ENCODE data around the gene INTS7.

INTS7 gene

GRCh38 chr1:211965108-211965805 is 70.1 kb downstream of the INTS7 start:
- ATAC-seq = no peak
- TF ChIP-seq OSR1 (CRISPR knock-in tag; IDR thresholded peaks at IDR 0.05) (no peak), ZFP3 (CRISPR knock-in tag; IDR thresholded peaks at IDR 0.05) (no peak), ZNF8 (CRISPR knock-in tag; IDR thresholded peaks at IDR 0.05) (no peak), TOX (CRISPR knock-in tag; IDR thresholded peaks at IDR 0.05; ENCODE audit: borderline replicate concordance) (no peak), CSRNP3 (CRISPR knock-in tag; IDR thresholded peaks at IDR 0.05) (no peak), TSHZ2 (CRISPR knock-in tag; IDR thresholded peaks at IDR 0.05) (no peak), ZNF565 (CRISPR knock-in tag; conservative IDR thresholded peaks at IDR 0.05; ENCODE audit: low read depth) (no peak), BACH2 (CRISPR knock-in tag; IDR thresholded peaks at IDR 0.05; ENCODE audit: borderline replicate concordance) (no peak), SNAI2 (CRISPR knock-in tag; IDR thresholded peaks at IDR 0.05) (no peak), ESRRG (CRISPR knock-in tag; IDR thresholded peaks at IDR 0.05) (no peak), CREB5 (CRISPR knock-in tag; IDR thresholded peaks at IDR 0.05; ENCODE audit: low read depth) (no peak), POU6F1 (CRISPR knock-in tag; IDR thresholded peaks at IDR 0.05; ENCODE audit: borderline replicate concordance, low read depth) (no peak), ISL1 (CRISPR knock-in tag; IDR thresholded peaks at IDR 0.05) (no peak), ARNTL (CRISPR knock-in tag; IDR thresholded peaks at IDR 0.05; ENCODE audit: borderline replicate concordance, low read depth) (no peak), TCF4 (CRISPR knock-in tag; IDR thresholded peaks at IDR 0.05; ENCODE audit: borderline replicate concordance) (no peak)

- ATAC-seq = no peak
Observed at GRCh38 chr1:211959680-211960079, 75.7 kb downstream of the INTS7 start.

More at GRCh38 chr1:211959680-211960079, 75.7 kb downstream of the INTS7 start:
- TF ChIP-seq ZC3H10 (CRISPR knock-in tag; IDR thresholded peaks at IDR 0.05) (no peak), TSHZ2 (CRISPR knock-in tag; IDR thresholded peaks at IDR 0.05) (no peak), ZNF70 (CRISPR knock-in tag; IDR thresholded peaks at IDR 0.05) (no peak), SNAI2 (CRISPR knock-in tag; IDR thresholded peaks at IDR 0.05) (no peak), TCF4 (CRISPR knock-in tag; IDR thresholded peaks at IDR 0.05; ENCODE audit: borderline replicate concordance) (no peak), ZFP3 (CRISPR knock-in tag; IDR thresholded peaks at IDR 0.05) (no peak), ZNF8 (CRISPR knock-in tag; IDR thresholded peaks at IDR 0.05) (no peak), OSR1 (CRISPR knock-in tag; IDR thresholded peaks at IDR 0.05) (no peak)

Data from SK-N-SH treated with all-trans-retinoic acid at 6 μM for 48 hours (cell line).